NCI-H1436 treated with DMSO at 0.1 percent for 48 hours (cell line): ENCODE results near the gene AMPH.
"Not testable (repeated sequence)": the region's sequence is repeated elsewhere in the genome, so short reads cannot be mapped to it uniquely, and the experiment has no call there.

ENCODE experiments used
- DNase-seq: peaks from one replicate; lab custom pipeline; 2025; lab: John Stamatoyannopoulos, UW

AMPH gene

GRCh38 chr7:38394660-38395059, 236.5 kb downstream of the AMPH start:
- DNase-seq: no peak

GRCh38 chr7:38393874-38394273, 237.3 kb downstream of the AMPH start:
- DNase-seq: no peak

GRCh38 chr7:38391751-38392150, 239.4 kb downstream of the AMPH start:
- no peak for DNase-seq

GRCh38 chr7:38385682-38386081, 245.5 kb downstream of the AMPH start:
- no peak for DNase-seq

GRCh38 chr7:38383281-38383680, 247.9 kb downstream of the AMPH start:
- DNase-seq: no peak

- no peak for DNase-seq
Observed at GRCh38 chr7:38382684-38383083, 248.5 kb downstream of the AMPH start.

GRCh38 chr7:38375453-38375852, 255.7 kb downstream of the AMPH start:
- DNase-seq: no peak

- no peak for DNase-seq
Observed at GRCh38 chr7:38374507-38374906, 256.7 kb downstream of the AMPH start.

- DNase-seq: no peak
Observed at GRCh38 chr7:38373155-38373554, 258.0 kb downstream of the AMPH start.

- no peak for DNase-seq
Observed at GRCh38 chr7:38372290-38372689, 258.9 kb downstream of the AMPH start.

GRCh38 chr7:38369816-38370493, 261.2 kb downstream of the AMPH start:
- no peak for DNase-seq

GRCh38 chr7:38368191-38368605, 263.0 kb downstream of the AMPH start:
- DNase-seq: no peak

GRCh38 chr7:38367301-38367890, 263.8 kb downstream of the AMPH start:
- DNase-seq: no peak

GRCh38 chr7:38363379-38363778, 267.8 kb downstream of the AMPH start:
- DNase-seq: not testable (repeated sequence)

- not testable (repeated sequence) for DNase-seq
Observed at GRCh38 chr7:38362611-38363237, 268.4 kb downstream of the AMPH start.

- DNase-seq: no peak
Observed at GRCh38 chr7:38360776-38361175, 270.4 kb downstream of the AMPH start.

- not testable (repeated sequence) for DNase-seq
Observed at GRCh38 chr7:38359071-38359601, 272.0 kb downstream of the AMPH start.

GRCh38 chr7:38358273-38358831, 272.8 kb downstream of the AMPH start:
- DNase-seq: not testable (repeated sequence)

- not testable (repeated sequence) for DNase-seq
Observed at GRCh38 chr7:38354271-38354851, 276.8 kb downstream of the AMPH start.

- not testable (repeated sequence) for DNase-seq
Observed at GRCh38 chr7:38353431-38353881, 277.7 kb downstream of the AMPH start.

GRCh38 chr7:38351601-38352000, 279.6 kb downstream of the AMPH start:
- no peak for DNase-seq

GRCh38 chr7:38350777-38351176, 280.4 kb downstream of the AMPH start:
- DNase-seq: not testable (repeated sequence)
